ENCODE results near the gene CD63.

GRCh38 chr12:55733021-55733555 is 4.3 kb upstream of the CD63 start:
- TF ChIP-seq POLR2A (IDR thresholded peaks at IDR 0.05) (no peak), CTCF (IDR thresholded peaks at IDR 0.05) (no peak)
